ACC112 (cell line): ENCODE data around the gene ANKRD40CL.
"Not testable (repeated sequence)": the region's sequence is repeated elsewhere in the genome, so short reads cannot be mapped to it uniquely, and the experiment has no call there.

ENCODE experiments used
- H2AFZ ChIP-seq: fragments of 200-600 bp; sonication (generic); one replicate; pipeline ENCODE4 v1.6.0; 2017; ENCODE audit warnings: antibody characterized with exemption, low read length; ENCODE audit not compliant: unreplicated experiment
- H3K27ac ChIP-seq: fragments of 200-600 bp; sonication (generic); 2 replicates; pipeline ENCODE4 v1.5.1; 2014; ENCODE audit warnings: low read depth, mild to moderate bottlenecking, antibody characterized with exemption, low read length, moderate library complexity
- H3K27me3 ChIP-seq: fragments of 200-600 bp; sonication (generic); 2 replicates; pipeline ENCODE4 v1.6.1; 2014; ENCODE audit warnings: mild to moderate bottlenecking, antibody characterized with exemption, low read length, moderate library complexity, mixed read lengths; ENCODE audit not compliant: insufficient read depth
- H3K36me3 ChIP-seq: fragments of 200-600 bp; sonication (generic); 2 replicates; pipeline ENCODE4 v1.6.1; 2016; ENCODE audit warnings: mild to moderate bottlenecking, antibody characterized with exemption, low read length, moderate library complexity, mixed read lengths; ENCODE audit not compliant: insufficient read depth
- H3K4me1 ChIP-seq: fragments of 200-600 bp; sonication (generic); one replicate; pipeline ENCODE4 v1.6.1; 2016; ENCODE audit warnings: low read length, mixed read lengths; ENCODE audit not compliant: insufficient read depth, unreplicated experiment, control insufficient read depth
- H3K4me3 ChIP-seq: fragments of 200-600 bp; sonication (generic); 2 replicates; pipeline ENCODE4 v1.5.1; 2014; ENCODE audit warnings: mild to moderate bottlenecking, low read depth, low read length
- H3K79me2 ChIP-seq: fragments of 200-600 bp; sonication (generic); one replicate; pipeline ENCODE4 v1.6.0; 2016; ENCODE audit warnings: low read length; ENCODE audit not compliant: control insufficient read depth, unreplicated experiment, insufficient read depth

The ANKRD40CL gene

GRCh38 chr17:50728112-50728429 lies 39.2 kb downstream of the ANKRD40CL start:
- Histone ChIP-seq H3K27ac (no peak overlapping the region), H3K27me3 (no peaks in the 10 kb centered on the region), H3K4me3 (no peak overlapping the region), H3K4me1 (peaks cover 16% of the 10 kb centered on the region), H3K79me2 (peaks cover 99% of the 10 kb centered on the region), H3K36me3 (no peaks in the 10 kb centered on the region), H2AFZ (no peak overlapping the region)

GRCh38 chr17:50725769-50726655 lies 41.3 kb downstream of the ANKRD40CL start:
- H2AFZ ChIP-seq = no peak overlapping the region
- peaks cover 5% of the 10 kb centered on the region; the same call in 1 of the 2 replicates for H3K36me3 ChIP-seq
- no peak overlapping the region for H3K4me3 ChIP-seq
- no peaks in the 10 kb centered on the region for H3K27me3 ChIP-seq
- H3K79me2 ChIP-seq = peaks cover 99% of the 10 kb centered on the region
- no peak overlapping the region for H3K27ac ChIP-seq
- H3K4me1 ChIP-seq = peaks cover 22% of the 10 kb centered on the region

- peaks cover 100% of the 10 kb centered on the region for H3K79me2 ChIP-seq
- not testable (repeated sequence) for H3K36me3 ChIP-seq, H3K4me3 ChIP-seq
These were observed 42.7 kb downstream of the ANKRD40CL start for GRCh38 chr17:50724622-50725021.

GRCh38 chr17:50722746-50723145 lies 44.6 kb downstream of the ANKRD40CL start:
- Histone ChIP-seq H2AFZ (no peak overlapping the region), H3K4me3 (peak overlapping the region; percentile 30), H3K27ac (no peak overlapping the region), H3K79me2 (peaks cover 83% of the 10 kb centered on the region), H3K27me3 (no peaks in the 10 kb centered on the region), H3K4me1 (peaks cover 18% of the 10 kb centered on the region), H3K36me3 (peaks cover 6% of the 10 kb centered on the region; the same call in 1 of the 2 replicates)

More at GRCh38 chr17:50724622-50725021, 42.7 kb downstream of the ANKRD40CL start:
- not testable (repeated sequence) for H2AFZ ChIP-seq, H3K27ac ChIP-seq, H3K27me3 ChIP-seq
- H3K4me1 ChIP-seq = peaks cover 22% of the 10 kb centered on the region

GRCh38 chr17:50721194-50722010 lies 45.9 kb downstream of the ANKRD40CL start:
- Histone ChIP-seq H3K36me3 (peaks cover 6% of the 10 kb centered on the region; the same call in 1 of the 2 replicates), H3K4me1 (peaks cover 17% of the 10 kb centered on the region)

GRCh38 chr17:50719924-50720794 lies 47.2 kb downstream of the ANKRD40CL start:
- no peak overlapping the region for H2AFZ ChIP-seq
- H3K4me1 ChIP-seq = peaks cover 14% of the 10 kb centered on the region
- H3K27ac ChIP-seq = peak overlapping the region; percentile 91
- peaks cover 57% of the 10 kb centered on the region for H3K79me2 ChIP-seq
- H3K27me3 ChIP-seq = no peaks in the 10 kb centered on the region
- peak overlapping the region; percentile 83 for H3K4me3 ChIP-seq
- peaks cover 6% of the 10 kb centered on the region; the same call in 1 of the 2 replicates for H3K36me3 ChIP-seq

More at GRCh38 chr17:50721194-50722010, 45.9 kb downstream of the ANKRD40CL start:
- Histone ChIP-seq H2AFZ (no peak overlapping the region), H3K27me3 (no peaks in the 10 kb centered on the region), H3K27ac (no peak overlapping the region), H3K4me3 (peak overlapping the region; percentile 83), H3K79me2 (peaks cover 70% of the 10 kb centered on the region)

GRCh38 chr17:50719144-50719923 lies 48.0 kb downstream of the ANKRD40CL start, which contains the start of gene LUC7L3:
Gene LUC7L3, plus strand, starts transcription at chr17:50719603. Its CDS starts 130 bp downstream, at chr17:50719733.
- peak within 1 kb of the TSS; percentile 91 for H3K27ac ChIP-seq
- H3K36me3 ChIP-seq = peaks cover 6% of the 10 kb centered on the region; the same call in 1 of the 2 replicates
- H3K4me3 ChIP-seq = peak within 1 kb of the TSS; percentile 83
- peaks cover 14% of the 10 kb centered on the region for H3K4me1 ChIP-seq
- no peaks in the 10 kb centered on the region for H3K27me3 ChIP-seq
- peak within 1 kb of the TSS; percentile 71 for H2AFZ ChIP-seq
- H3K79me2 ChIP-seq = peaks cover 49% of the 10 kb centered on the region

GRCh38 chr17:50715471-50715870 lies 51.8 kb downstream of the ANKRD40CL start:
- Histone ChIP-seq H3K27me3 (no peaks in the 10 kb centered on the region), H3K79me2 (peaks cover 10% of the 10 kb centered on the region), H3K27ac (no peak overlapping the region), H3K4me1 (no peaks in the 10 kb centered on the region), H2AFZ (no peak overlapping the region), H3K36me3 (no peaks in the 10 kb centered on the region), H3K4me3 (no peak overlapping the region)

- H3K4me3 ChIP-seq = no peak overlapping the region
- peaks cover 12% of the 10 kb centered on the region for H3K4me1 ChIP-seq
- no peaks in the 10 kb centered on the region for H3K36me3 ChIP-seq
- no peak overlapping the region for H3K27ac ChIP-seq
- no peak overlapping the region for H2AFZ ChIP-seq
- no peaks in the 10 kb centered on the region for H3K27me3 ChIP-seq
- H3K79me2 ChIP-seq = peaks cover 22% of the 10 kb centered on the region
These were observed 54.7 kb downstream of the ANKRD40CL start for GRCh38 chr17:50712641-50713040.
